ENCODE results near the gene DMD.

The DMD gene

DNA sequence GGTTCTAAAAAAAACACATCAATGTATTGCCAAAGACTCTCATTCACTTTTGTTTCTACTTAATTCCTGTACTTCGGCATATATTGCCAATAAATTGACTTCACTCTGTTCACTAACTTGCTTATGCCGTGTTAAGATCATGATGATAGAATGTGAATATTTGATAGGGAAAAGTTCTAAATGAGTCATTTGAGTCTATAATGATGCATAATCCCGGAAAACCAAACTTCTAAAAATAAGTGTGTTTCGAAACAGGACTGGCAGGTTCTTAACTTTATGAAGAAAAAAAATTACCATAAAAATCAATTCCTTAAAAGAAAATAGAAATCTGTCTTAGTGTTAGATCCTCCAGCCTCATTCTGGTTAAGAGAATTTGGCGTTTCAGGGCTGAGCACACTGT, 1752.0 kb downstream of the DMD start:
- Mint-ChIP-seq H3K4me1 (no peaks in the 10 kb centered on the region), H3K27me3 (ENCODE audit: low read depth) (no peaks in the 10 kb centered on the region), H3K9me3 (peaks cover 3% of the 10 kb centered on the region), H3K4me3 (no peak overlapping the region), H3K36me3 (ENCODE audit: low read depth) (no peaks in the 10 kb centered on the region), H3K27ac (no peak overlapping the region)
- TF ChIP-seq, protein P1, sequence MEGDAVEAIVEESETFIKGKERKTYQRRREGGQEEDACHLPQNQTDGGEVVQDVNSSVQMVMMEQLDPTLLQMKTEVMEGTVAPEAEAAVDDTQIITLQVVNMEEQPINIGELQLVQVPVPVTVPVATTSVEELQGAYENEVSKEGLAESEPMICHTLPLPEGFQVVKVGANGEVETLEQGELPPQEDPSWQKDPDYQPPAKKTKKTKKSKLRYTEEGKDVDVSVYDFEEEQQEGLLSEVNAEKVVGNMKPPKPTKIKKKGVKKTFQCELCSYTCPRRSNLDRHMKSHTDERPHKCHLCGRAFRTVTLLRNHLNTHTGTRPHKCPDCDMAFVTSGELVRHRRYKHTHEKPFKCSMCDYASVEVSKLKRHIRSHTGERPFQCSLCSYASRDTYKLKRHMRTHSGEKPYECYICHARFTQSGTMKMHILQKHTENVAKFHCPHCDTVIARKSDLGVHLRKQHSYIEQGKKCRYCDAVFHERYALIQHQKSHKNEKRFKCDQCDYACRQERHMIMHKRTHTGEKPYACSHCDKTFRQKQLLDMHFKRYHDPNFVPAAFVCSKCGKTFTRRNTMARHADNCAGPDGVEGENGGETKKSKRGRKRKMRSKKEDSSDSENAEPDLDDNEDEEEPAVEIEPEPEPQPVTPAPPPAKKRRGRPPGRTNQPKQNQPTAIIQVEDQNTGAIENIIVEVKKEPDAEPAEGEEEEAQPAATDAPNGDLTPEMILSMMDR (IDR thresholded peaks at IDR 0.05; ENCODE audit: unreplicated experiment in 3 of 3) = no peak

DNA sequence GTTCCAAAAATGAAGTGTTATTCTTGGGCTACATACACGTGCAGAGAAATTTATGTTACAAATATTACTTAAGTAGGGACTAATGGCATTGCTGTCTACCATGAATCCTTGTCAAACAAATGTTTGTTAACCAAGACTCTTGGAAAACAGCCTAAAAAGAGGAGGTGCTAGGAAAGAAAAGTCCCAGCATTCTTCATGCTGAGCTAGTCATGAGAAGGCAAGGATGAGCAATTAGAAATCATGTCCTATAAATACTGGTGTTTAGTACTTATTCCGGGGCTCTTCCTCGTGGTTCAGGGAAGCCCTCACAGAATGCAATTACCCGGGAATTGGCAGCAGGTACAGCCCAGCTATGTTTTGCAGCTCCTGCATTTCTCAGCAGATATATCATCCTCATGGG, 1761.4 kb downstream of the DMD start:
- H3K4me3 Mint-ChIP-seq = no peak overlapping the region
- H3K9me3 Mint-ChIP-seq = peaks cover 9% of the 10 kb centered on the region
- no peak overlapping the region for H3K27ac Mint-ChIP-seq
- H3K27me3 Mint-ChIP-seq (ENCODE audit: low read depth) = no peaks in the 10 kb centered on the region
- TF ChIP-seq, protein P1 (IDR thresholded peaks at IDR 0.05; ENCODE audit: unreplicated experiment in 3 of 3) = no peak
- no peaks in the 10 kb centered on the region for H3K36me3 Mint-ChIP-seq (ENCODE audit: low read depth)
- no peaks in the 10 kb centered on the region for H3K4me1 Mint-ChIP-seq

DNA sequence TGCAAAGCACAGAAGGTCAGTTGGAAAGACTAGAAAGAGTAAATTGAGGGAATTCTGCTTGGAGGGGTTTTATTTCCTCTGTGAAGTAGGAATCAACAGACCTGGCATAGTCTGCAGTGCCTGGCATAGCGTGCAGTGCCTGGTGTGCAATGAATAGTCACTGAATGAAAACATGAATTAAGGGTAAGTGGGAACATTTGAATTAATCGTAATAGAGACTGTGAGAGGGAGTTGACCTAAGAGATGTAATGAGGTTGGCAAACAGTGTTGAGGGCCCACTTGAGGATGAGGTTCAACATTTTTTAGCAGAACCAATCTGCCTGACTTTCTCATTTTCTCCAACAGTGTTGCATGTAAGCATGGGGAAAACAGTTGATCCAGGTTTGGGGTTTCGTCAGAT, 1762.3 kb downstream of the DMD start:
- Mint-ChIP-seq H3K36me3 (ENCODE audit: low read depth) (no peaks in the 10 kb centered on the region), H3K4me1 (no peaks in the 10 kb centered on the region), H3K4me3 (no peak overlapping the region), H3K27ac (no peak overlapping the region), H3K9me3 (peaks cover 9% of the 10 kb centered on the region), H3K27me3 (ENCODE audit: low read depth) (no peaks in the 10 kb centered on the region)
- TF ChIP-seq, protein P1 (IDR thresholded peaks at IDR 0.05; ENCODE audit: unreplicated experiment in 3 of 3) = no peak

DNA sequence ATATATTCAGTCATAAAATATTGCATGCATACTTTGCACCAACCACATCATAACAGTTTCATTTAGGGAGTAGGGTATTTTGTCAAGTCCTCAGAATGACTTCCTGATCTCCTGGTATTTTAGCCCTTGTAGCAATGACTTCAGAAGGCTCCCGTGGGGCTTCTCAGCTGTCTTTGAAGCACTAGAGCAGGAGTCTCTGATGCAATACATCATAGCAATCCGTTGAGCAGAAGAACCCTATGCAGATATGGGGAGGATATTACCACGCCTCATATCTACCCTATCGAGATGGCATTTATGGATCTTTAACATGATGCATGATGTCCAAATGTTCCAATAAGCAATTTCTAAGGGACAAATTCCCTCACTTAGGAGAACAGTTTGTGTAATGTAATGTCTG, 1765.8 kb downstream of the DMD start:
- Mint-ChIP-seq H3K27me3 (ENCODE audit: low read depth) (no peaks in the 10 kb centered on the region), H3K36me3 (ENCODE audit: low read depth) (no peaks in the 10 kb centered on the region), H3K9me3 (peaks cover 2% of the 10 kb centered on the region), H3K27ac (no peak overlapping the region), H3K4me3 (no peak overlapping the region), H3K4me1 (no peaks in the 10 kb centered on the region)
- TF ChIP-seq, protein P1 (IDR thresholded peaks at IDR 0.05; ENCODE audit: unreplicated experiment in 3 of 3) = no peak

DNA sequence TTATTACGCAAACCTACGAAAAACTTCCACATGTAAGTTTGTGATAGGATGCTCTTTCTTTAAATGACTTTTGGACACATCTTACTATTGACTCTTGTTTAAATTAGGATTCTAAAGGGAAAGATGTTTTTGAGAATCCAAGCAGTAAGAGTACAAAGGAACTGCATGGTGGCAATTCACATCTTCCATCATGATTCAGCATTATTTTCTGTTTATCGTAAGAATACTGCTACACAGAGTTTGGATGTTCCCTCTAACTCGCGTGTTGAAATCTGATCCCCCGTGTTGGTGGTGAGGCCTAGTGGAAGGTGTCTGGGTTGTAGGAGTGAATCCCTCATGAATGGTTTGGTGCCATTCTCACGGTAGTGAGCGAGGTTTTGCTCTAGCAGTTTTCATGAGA, 1767.7 kb downstream of the DMD start:
- H3K27ac Mint-ChIP-seq = no peak overlapping the region
- H3K36me3 Mint-ChIP-seq (ENCODE audit: low read depth) = no peaks in the 10 kb centered on the region
- TF ChIP-seq, protein P1 (IDR thresholded peaks at IDR 0.05; ENCODE audit: unreplicated experiment in 3 of 3) = no peak
- no peaks in the 10 kb centered on the region for H3K27me3 Mint-ChIP-seq (ENCODE audit: low read depth)
- H3K4me3 Mint-ChIP-seq = no peak overlapping the region
- no peaks in the 10 kb centered on the region for H3K9me3 Mint-ChIP-seq
- no peaks in the 10 kb centered on the region for H3K4me1 Mint-ChIP-seq

DNA sequence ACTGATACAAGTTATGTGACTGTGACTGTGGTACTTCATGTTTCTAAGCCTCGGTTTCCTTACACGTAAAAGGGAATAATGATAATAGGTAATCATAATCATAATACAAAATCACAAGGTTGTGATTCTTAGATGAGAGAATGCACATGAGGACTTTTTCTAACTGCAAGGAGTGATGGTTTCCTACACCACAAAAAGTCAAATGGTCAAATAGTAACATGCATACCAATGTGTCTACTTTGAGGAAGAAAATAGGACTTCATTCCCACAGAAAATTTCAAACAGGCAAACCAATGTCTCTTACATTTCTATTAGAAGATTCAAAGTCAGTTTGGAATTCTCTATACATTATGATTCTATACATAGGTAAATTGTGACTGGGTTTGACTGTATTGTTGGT, 1770.8 kb downstream of the DMD start:
- no peak overlapping the region for H3K4me3 Mint-ChIP-seq
- H3K9me3 Mint-ChIP-seq = no peaks in the 10 kb centered on the region
- H3K36me3 Mint-ChIP-seq (ENCODE audit: low read depth) = no peaks in the 10 kb centered on the region
- no peak overlapping the region for H3K27ac Mint-ChIP-seq
- H3K27me3 Mint-ChIP-seq (ENCODE audit: low read depth) = no peaks in the 10 kb centered on the region
- TF ChIP-seq, protein P1 (IDR thresholded peaks at IDR 0.05; ENCODE audit: unreplicated experiment in 3 of 3) = no peak
- peaks cover 3% of the 10 kb centered on the region for H3K4me1 Mint-ChIP-seq
